ENCODE data around the gene GLOD4. TPM values are rescaled to one million over a fixed set of nuclear protein-coding genes. Genes with fewer than 3 reads are reported as not detected.

GLOD4 gene
- total RNA-seq = 32.3 and 39.2 TPM in 2 replicates

GRCh38 chr17:781805-782731, at the start of gene GLOD4, which contains the start of gene MRM3:
GLOD4 (minus strand) TSS chr17:782280; CDS start chr17:782255, 25 bp downstream.
MRM3 (plus strand) TSS chr17:782353; CDS start chr17:782379, 26 bp downstream.

DNA sequence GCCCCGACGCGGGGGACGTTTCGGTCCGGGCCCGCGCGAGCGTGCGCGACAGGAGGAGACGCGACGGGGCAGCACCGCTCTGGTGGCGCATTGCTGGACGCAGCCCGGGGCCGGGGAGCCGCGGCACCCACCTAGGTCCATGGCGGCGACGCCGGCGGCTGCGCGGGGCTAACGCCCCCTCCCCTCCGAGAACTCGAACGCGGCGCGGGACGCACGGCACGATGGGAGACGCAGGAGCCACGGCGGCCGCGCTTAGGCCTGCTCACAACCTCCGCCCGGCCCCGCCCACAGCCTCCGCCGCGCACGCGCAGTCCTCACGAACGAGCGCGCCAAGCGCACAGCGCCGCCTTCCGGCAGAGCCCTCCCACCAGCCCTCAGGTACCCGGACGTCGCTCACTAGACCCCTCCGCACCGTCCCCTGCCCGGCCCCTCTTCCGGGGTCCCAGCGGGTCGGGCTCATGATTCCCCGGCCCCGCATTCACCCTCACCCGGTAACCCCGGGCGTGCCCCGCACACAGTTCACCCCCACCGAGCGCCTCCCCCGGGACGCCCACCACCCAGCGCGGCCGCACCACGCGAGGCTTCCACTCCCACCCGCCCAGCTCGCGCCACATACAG, 30.0 kb downstream of the GLOD4 start, which contains the start of gene GEMIN4:
TSS of gene GEMIN4 (minus strand) at position 263 of the 618 bp plus-strand sequence. CDS start at position 141, 122 bp downstream.

GRCh38 chr17:732067-732901, 49.8 kb downstream of the GLOD4 start, which contains the start of gene TLCD3A:
TLCD3A (plus strand) TSS chr17:732596; CDS start chr17:732648, 52 bp downstream.

Other genes starting within 250 kb of the GLOD4 start
- 13.1 and 14.9 TPM in 2 replicates for gene VPS53, start 67.4 kb downstream of the GLOD4 start, total RNA-seq
- 15.5 and 18.4 TPM in 2 replicates for gene TLCD3A, start 49.7 kb downstream of the GLOD4 start, total RNA-seq
- 20.2 and 21.9 TPM in 2 replicates for gene GEMIN4, start 30.0 kb downstream of the GLOD4 start, total RNA-seq
- 24.1 and 27.1 TPM in 2 replicates for gene MRM3, start 73 bp upstream of the GLOD4 start, total RNA-seq
- gene NXN, start 197.5 kb upstream of the GLOD4 start, total RNA-seq = 53.8 and 55.4 TPM in 2 replicates
- 17.8 and 18.7 TPM in 2 replicates for gene TIMM22, start 214.8 kb upstream of the GLOD4 start, total RNA-seq